Measurements from ENCODE around the gene DIDO1. TPM values are rescaled to one million over a fixed set of nuclear protein-coding genes. Genes with fewer than 3 reads are reported as not detected.

Gene DIDO1
- total RNA-seq, 4 donors from 2014 or later = 24.2 to 39.3 (median 28.7) TPM

- Histone ChIP-seq H3K27me3 (peaks cover 0 to 3% (median 0%) of the 10 kb centered on the region in 3 donors), H3K9me3 (no peaks in the 10 kb centered on the region), H3K4me3 (no peak overlapping the region), H3K36me3 (peaks cover 4 to 61% of the 10 kb centered on the region in 2 donors), H3K27ac (no peak overlapping the region), H3K4me1 (peaks cover 3 to 11% of the 10 kb centered on the region in 2 donors)
- in situ Hi-C loops (cut with MboI; ENCODE audit: low sequenced_read_pairs in 4 of 4) (loop anchor here in 3 of 4 donors (5.0 to 25.0 kb wide), 3 partner anchors 117 to 119 kb away; partner anchors contain the start of gene BHLHE23 (in 1 of the 3)), intact Hi-C loops (cut with DNase I; ENCODE audit: low total_unique reads) (no loop called here)
- no peak for DNase-seq
- TF ChIP-seq POLR2A (IDR thresholded peaks at IDR 0.05) (no peak), CTCF (IDR thresholded peaks at IDR 0.05 in 4 of 5, conservative IDR thresholded peaks at IDR 0.05 in 1 of 5) (no peak)
- no peak for ATAC-seq
These were observed 30.8 kb downstream of the DIDO1 start for GRCh38 chr20:62895539-62895938.

GRCh38 chr20:62894261-62894660, 32.0 kb downstream of the DIDO1 start:
- H3K4me3 ChIP-seq = no peak overlapping the region
- DNase-seq = no peak
- no peak for ATAC-seq
- in situ Hi-C loops (cut with MboI; ENCODE audit: low sequenced_read_pairs in 4 of 4) = loop anchor here in 2 of 4 donors (10.0 to 25.0 kb wide), 2 partner anchors 118 to 121 kb away; partner anchors contain the start of gene BHLHE23 (in 1 of the 2)
- peaks cover 0 to 3% (median 0%) of the 10 kb centered on the region in 3 donors for H3K27me3 ChIP-seq
- peaks cover 4 to 74% of the 10 kb centered on the region in 2 donors for H3K36me3 ChIP-seq
- no peaks in the 10 kb centered on the region for H3K9me3 ChIP-seq
- TF ChIP-seq CTCF (IDR thresholded peaks at IDR 0.05 in 4 of 5, conservative IDR thresholded peaks at IDR 0.05 in 1 of 5) (no peak), POLR2A (IDR thresholded peaks at IDR 0.05) (no peak)
- H3K27ac ChIP-seq = no peak overlapping the region
- peaks cover 0 to under 1% of the 10 kb centered on the region in 2 donors for H3K4me1 ChIP-seq
- intact Hi-C loops (cut with DNase I; ENCODE audit: low total_unique reads) = no loop called here

- no peaks in the 10 kb centered on the region for H3K9me3 ChIP-seq
- no peak for ATAC-seq
- H3K27ac ChIP-seq = no peak overlapping the region
- DNase-seq = no peak
- intact Hi-C loops (cut with DNase I; ENCODE audit: low total_unique reads) (no loop called here), in situ Hi-C loops (cut with MboI; ENCODE audit: low sequenced_read_pairs in 4 of 4) (loop anchor here in 2 of 4 donors (10.0 to 25.0 kb wide), 2 partner anchors 119 to 121 kb away; partner anchors contain the start of gene BHLHE23 (in 1 of the 2))
- peaks cover 0 to 1% (median 0%) of the 10 kb centered on the region in 3 donors for H3K27me3 ChIP-seq
- H3K4me3 ChIP-seq = no peak overlapping the region
- H3K36me3 ChIP-seq = peaks cover 4 to 80% of the 10 kb centered on the region in 2 donors
- TF ChIP-seq POLR2A (IDR thresholded peaks at IDR 0.05) = no peak
- TF ChIP-seq CTCF (IDR thresholded peaks at IDR 0.05 in 4 of 5, conservative IDR thresholded peaks at IDR 0.05 in 1 of 5) = no peak
- H3K4me1 ChIP-seq = no peaks in the 10 kb centered on the region
These were observed 32.6 kb downstream of the DIDO1 start for GRCh38 chr20:62893700-62894099.

GRCh38 chr20:62892348-62893304, 33.7 kb downstream of the DIDO1 start:
- ATAC-seq (no peak), DNase-seq (no peak)
- Histone ChIP-seq H3K9me3 (no peaks in the 10 kb centered on the region), H3K4me3 (no peak overlapping the region), H3K36me3 (peaks cover 4 to 90% of the 10 kb centered on the region in 2 donors), H3K4me1 (no peaks in the 10 kb centered on the region), H3K27me3 (no peaks in the 10 kb centered on the region), H3K27ac (no peak overlapping the region)
- in situ Hi-C loops (cut with MboI; ENCODE audit: low sequenced_read_pairs in 4 of 4) (loop anchor here in 2 of 4 donors (10.0 to 25.0 kb wide), 2 partner anchors 120 to 122 kb away; partner anchors contain the start of gene BHLHE23 (in 1 of the 2)), intact Hi-C loops (cut with DNase I; ENCODE audit: low total_unique reads) (no loop called here)
- no peak for TF ChIP-seq CTCF (IDR thresholded peaks at IDR 0.05 in 4 of 5, conservative IDR thresholded peaks at IDR 0.05 in 1 of 5)
- TF ChIP-seq POLR2A (IDR thresholded peaks at IDR 0.05) = no peak

All from gastrocnemius medialis (tissue), 4 donors.